ENCODE measurements around the gene ZBTB47. TPM values are rescaled to one million over a fixed set of nuclear protein-coding genes. Genes with fewer than 3 reads are reported as not detected.

The ZBTB47 gene
- total and polyA plus RNA-seq, 4 donors, result 23.8 to 59.5 (median 53.1) TPM

- no peak overlapping the region for H3K27ac ChIP-seq (ENCODE audit: low read depth, low read length)
- DNase-seq (ENCODE audit: low read depth in 4 of 6, low spot score in 6 of 6), result no peak
- H3K36me3 ChIP-seq (ENCODE audit: control insufficient read depth, insufficient read depth, low read length), result peaks cover 63% of the 10 kb centered on the region
- H3K4me1 ChIP-seq (ENCODE audit: control insufficient read depth, insufficient read depth, low read length), result peaks cover 68% of the 10 kb centered on the region
- 63% methylated on average over 4 of the region's 4 CpGs for WGBS (ENCODE audit: insufficient coverage)
- H3K27me3 ChIP-seq (ENCODE audit: control insufficient read depth, insufficient read depth, low read length), result no peaks in the 10 kb centered on the region
- no peak overlapping the region for H3K4me3 ChIP-seq (ENCODE audit: low read depth, low read length)
- H3K9me3 ChIP-seq (ENCODE audit: control insufficient read depth, insufficient read depth, low read length), result no peaks in the 10 kb centered on the region
Observed at GRCh38 chr3:42657675-42658074, 4.2 kb downstream of the ZBTB47 start.

- Histone ChIP-seq H3K27ac (ENCODE audit: low read depth, low read length) (no peak overlapping the region), H3K9me3 (ENCODE audit: control insufficient read depth, insufficient read depth, low read length) (no peaks in the 10 kb centered on the region), H3K4me3 (ENCODE audit: low read depth, low read length) (no peak overlapping the region), H3K27me3 (ENCODE audit: control insufficient read depth, insufficient read depth, low read length) (no peaks in the 10 kb centered on the region), H3K36me3 (ENCODE audit: control insufficient read depth, insufficient read depth, low read length) (peaks cover 69% of the 10 kb centered on the region), H3K4me1 (ENCODE audit: control insufficient read depth, insufficient read depth, low read length) (peaks cover 62% of the 10 kb centered on the region)
- no peak for DNase-seq (ENCODE audit: low read depth in 4 of 6, low spot score in 6 of 6)
- 86% methylated on average over 34 of the region's 34 CpGs for WGBS (ENCODE audit: insufficient coverage)
Observed at GRCh38 chr3:42658091-42658770, 4.7 kb downstream of the ZBTB47 start.

- WGBS (ENCODE audit: insufficient coverage), result 89% methylated on average over 22 of the region's 22 CpGs
- Histone ChIP-seq H3K27ac (ENCODE audit: low read depth, low read length) (no peak overlapping the region), H3K36me3 (ENCODE audit: control insufficient read depth, insufficient read depth, low read length) (peaks cover 75% of the 10 kb centered on the region), H3K4me1 (ENCODE audit: control insufficient read depth, insufficient read depth, low read length) (peaks cover 56% of the 10 kb centered on the region), H3K27me3 (ENCODE audit: control insufficient read depth, insufficient read depth, low read length) (no peaks in the 10 kb centered on the region), H3K4me3 (ENCODE audit: low read depth, low read length) (no peak overlapping the region), H3K9me3 (ENCODE audit: control insufficient read depth, insufficient read depth, low read length) (no peaks in the 10 kb centered on the region)
- DNase-seq (ENCODE audit: low read depth in 4 of 6, low spot score in 6 of 6), result no peak
Observed at GRCh38 chr3:42658771-42659390, 5.4 kb downstream of the ZBTB47 start.

- H3K4me1 ChIP-seq (ENCODE audit: control insufficient read depth, insufficient read depth, low read length), result peaks cover 54% of the 10 kb centered on the region
- no peak overlapping the region for H3K4me3 ChIP-seq (ENCODE audit: low read depth, low read length)
- no peaks in the 10 kb centered on the region for H3K27me3 ChIP-seq (ENCODE audit: control insufficient read depth, insufficient read depth, low read length)
- H3K27ac ChIP-seq (ENCODE audit: low read depth, low read length), result no peak overlapping the region
- DNase-seq (ENCODE audit: low read depth in 4 of 6, low spot score in 6 of 6), result no peak
- H3K36me3 ChIP-seq (ENCODE audit: control insufficient read depth, insufficient read depth, low read length), result peaks cover 82% of the 10 kb centered on the region
- 83% methylated on average over 18 of the region's 25 CpGs for WGBS (ENCODE audit: insufficient coverage)
- no peaks in the 10 kb centered on the region for H3K9me3 ChIP-seq (ENCODE audit: control insufficient read depth, insufficient read depth, low read length)
Observed at GRCh38 chr3:42659451-42660130, 6.1 kb downstream of the ZBTB47 start.

GRCh38 chr3:42660131-42660715, 6.7 kb downstream of the ZBTB47 start:
- Histone ChIP-seq H3K27ac (ENCODE audit: low read depth, low read length) (no peak overlapping the region), H3K4me3 (ENCODE audit: low read depth, low read length) (no peak overlapping the region), H3K4me1 (ENCODE audit: control insufficient read depth, insufficient read depth, low read length) (peaks cover 50% of the 10 kb centered on the region), H3K27me3 (ENCODE audit: control insufficient read depth, insufficient read depth, low read length) (no peaks in the 10 kb centered on the region), H3K36me3 (ENCODE audit: control insufficient read depth, insufficient read depth, low read length) (peaks cover 89% of the 10 kb centered on the region), H3K9me3 (ENCODE audit: control insufficient read depth, insufficient read depth, low read length) (no peaks in the 10 kb centered on the region)
- DNase-seq (ENCODE audit: low read depth in 4 of 6, low spot score in 6 of 6), result no peak
- WGBS (ENCODE audit: insufficient coverage), result 79% methylated on average over 4 of the region's 6 CpGs

GRCh38 chr3:42660898-42661297, 7.4 kb downstream of the ZBTB47 start:
- no peak for DNase-seq (ENCODE audit: low read depth in 4 of 6, low spot score in 6 of 6)
- H3K27ac ChIP-seq (ENCODE audit: low read depth, low read length), result no peak overlapping the region
- H3K4me1 ChIP-seq (ENCODE audit: control insufficient read depth, insufficient read depth, low read length), result peaks cover 46% of the 10 kb centered on the region
- 56% methylated on average over 4 of the region's 4 CpGs for WGBS (ENCODE audit: insufficient coverage)
- H3K4me3 ChIP-seq (ENCODE audit: low read depth, low read length), result no peak overlapping the region
- H3K36me3 ChIP-seq (ENCODE audit: control insufficient read depth, insufficient read depth, low read length), result peaks cover 95% of the 10 kb centered on the region
- no peaks in the 10 kb centered on the region for H3K9me3 ChIP-seq (ENCODE audit: control insufficient read depth, insufficient read depth, low read length)
- no peaks in the 10 kb centered on the region for H3K27me3 ChIP-seq (ENCODE audit: control insufficient read depth, insufficient read depth, low read length)

GRCh38 chr3:42661593-42662022, 8.1 kb downstream of the ZBTB47 start:
- Histone ChIP-seq H3K27ac (ENCODE audit: low read depth, low read length) (no peak overlapping the region), H3K9me3 (ENCODE audit: control insufficient read depth, insufficient read depth, low read length) (no peaks in the 10 kb centered on the region), H3K27me3 (ENCODE audit: control insufficient read depth, insufficient read depth, low read length) (no peaks in the 10 kb centered on the region), H3K4me3 (ENCODE audit: low read depth, low read length) (no peak overlapping the region), H3K36me3 (ENCODE audit: control insufficient read depth, insufficient read depth, low read length) (peaks cover 95% of the 10 kb centered on the region), H3K4me1 (ENCODE audit: control insufficient read depth, insufficient read depth, low read length) (peaks cover 46% of the 10 kb centered on the region)
- DNase-seq (ENCODE audit: low read depth in 4 of 6, low spot score in 6 of 6), result no peak
- 89% methylated on average over 3 of the region's 5 CpGs for WGBS (ENCODE audit: insufficient coverage)

GRCh38 chr3:42662037-42662812, 8.7 kb downstream of the ZBTB47 start:
- H3K36me3 ChIP-seq (ENCODE audit: control insufficient read depth, insufficient read depth, low read length), result peaks cover 89% of the 10 kb centered on the region
- no peak overlapping the region for H3K27ac ChIP-seq (ENCODE audit: low read depth, low read length)
- DNase-seq (ENCODE audit: low read depth in 4 of 6, low spot score in 6 of 6), result no peak
- H3K4me3 ChIP-seq (ENCODE audit: low read depth, low read length), result no peak overlapping the region
- 95% methylated on average over 6 of the region's 7 CpGs for WGBS (ENCODE audit: insufficient coverage)
- H3K27me3 ChIP-seq (ENCODE audit: control insufficient read depth, insufficient read depth, low read length), result no peaks in the 10 kb centered on the region
- H3K9me3 ChIP-seq (ENCODE audit: control insufficient read depth, insufficient read depth, low read length), result no peaks in the 10 kb centered on the region
- H3K4me1 ChIP-seq (ENCODE audit: control insufficient read depth, insufficient read depth, low read length), result peaks cover 46% of the 10 kb centered on the region

GRCh38 chr3:42662813-42663535, 9.5 kb downstream of the ZBTB47 start:
- peaks cover 48% of the 10 kb centered on the region for H3K4me1 ChIP-seq (ENCODE audit: control insufficient read depth, insufficient read depth, low read length)
- H3K9me3 ChIP-seq (ENCODE audit: control insufficient read depth, insufficient read depth, low read length), result no peaks in the 10 kb centered on the region
- no peak overlapping the region for H3K4me3 ChIP-seq (ENCODE audit: low read depth, low read length)
- no peaks in the 10 kb centered on the region for H3K27me3 ChIP-seq (ENCODE audit: control insufficient read depth, insufficient read depth, low read length)
- no peak overlapping the region for H3K27ac ChIP-seq (ENCODE audit: low read depth, low read length)
- 98% methylated on average over 10 of the region's 12 CpGs for WGBS (ENCODE audit: insufficient coverage)
- H3K36me3 ChIP-seq (ENCODE audit: control insufficient read depth, insufficient read depth, low read length), result peaks cover 82% of the 10 kb centered on the region
- no peak for DNase-seq (ENCODE audit: low read depth in 4 of 6, low spot score in 6 of 6)
